M059J (cell line): ENCODE results near the gene AEN. TPM values are rescaled to one million over a fixed set of nuclear protein-coding genes. Genes with fewer than 3 reads are reported as not detected.

Experiments used
- DNase-seq: peaks from one replicate; pipeline ENCODE4 v3.0.0-alpha.2; 2012; ENCODE audit warnings: low read depth
- total RNA-seq: library from RNA; depleted of rRNA; stranded (reverse); fragments of >200 nt; shearing (Covaris generic); gene quantifications from 2 replicates; pipeline ENCODE4 v1.2.3, GENCODE V29; 2014; rRNA removed

The AEN gene
- 11.5 and 15.7 TPM in 2 replicates for total RNA-seq

DNA sequence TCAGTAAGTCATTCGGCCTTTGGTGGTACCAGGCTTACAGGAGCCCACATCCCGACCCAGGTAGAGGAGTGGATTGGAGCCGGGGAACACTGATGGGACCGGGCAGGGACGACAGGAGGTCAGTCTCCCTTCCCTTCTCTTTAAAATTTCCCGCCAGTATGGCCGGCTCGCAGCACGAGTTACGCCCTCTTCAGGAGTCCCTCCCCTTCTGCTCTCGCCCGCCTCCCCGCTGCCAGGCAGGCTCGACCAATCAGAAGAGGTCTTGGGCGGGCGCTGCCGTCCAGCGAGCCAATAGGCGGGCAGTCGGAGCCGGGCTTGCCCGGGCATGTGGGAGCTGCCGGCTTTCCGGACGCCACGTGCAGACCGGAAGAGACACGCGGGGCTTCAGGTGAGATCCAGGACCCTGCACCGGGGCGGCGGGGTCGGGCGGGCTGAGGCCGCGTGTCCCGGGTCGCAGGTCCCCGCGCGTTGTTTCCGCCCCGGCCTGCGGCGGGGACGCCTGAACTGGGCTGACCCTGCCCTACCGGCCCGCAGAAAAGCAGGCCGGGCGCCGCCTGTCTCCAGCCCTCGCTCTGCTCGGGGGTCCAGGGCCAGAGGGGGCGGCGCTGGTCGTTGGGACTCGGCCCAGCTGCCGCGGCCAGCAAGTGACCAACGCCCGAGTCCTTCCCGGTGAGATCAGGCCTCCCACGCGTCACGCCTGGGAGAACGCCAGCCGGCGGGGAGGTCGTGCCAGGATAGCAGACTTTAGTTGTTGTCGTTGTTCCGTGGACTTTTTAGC lies at the start of gene AEN:
AEN (plus strand) TSS at position 346 of the 778 bp plus-strand sequence. CDS start 4,870 bp downstream, outside the sequence.
- DNase-seq: peak; percentile 92

DNA sequence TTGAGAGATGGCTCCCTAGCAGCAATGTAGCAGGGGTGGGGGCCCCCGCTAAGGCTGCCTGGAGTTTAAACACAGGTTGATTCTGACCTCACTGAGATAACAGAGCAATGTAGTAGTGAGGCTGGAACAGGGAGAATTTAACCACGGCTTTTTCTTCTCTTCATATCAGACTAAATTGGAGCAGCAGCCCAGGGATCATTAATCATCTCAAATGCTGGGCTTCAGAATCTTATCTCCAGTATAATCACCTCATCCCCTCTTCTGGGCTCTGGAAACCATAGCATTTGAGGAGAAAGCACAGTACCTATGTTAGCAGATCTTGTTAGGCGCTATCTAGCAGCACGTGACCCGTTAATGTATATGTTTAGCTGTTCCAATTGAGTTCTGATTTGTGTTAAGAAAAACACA lies 49.3 kb upstream of the AEN start:
- DNase-seq: no peak

DNA sequence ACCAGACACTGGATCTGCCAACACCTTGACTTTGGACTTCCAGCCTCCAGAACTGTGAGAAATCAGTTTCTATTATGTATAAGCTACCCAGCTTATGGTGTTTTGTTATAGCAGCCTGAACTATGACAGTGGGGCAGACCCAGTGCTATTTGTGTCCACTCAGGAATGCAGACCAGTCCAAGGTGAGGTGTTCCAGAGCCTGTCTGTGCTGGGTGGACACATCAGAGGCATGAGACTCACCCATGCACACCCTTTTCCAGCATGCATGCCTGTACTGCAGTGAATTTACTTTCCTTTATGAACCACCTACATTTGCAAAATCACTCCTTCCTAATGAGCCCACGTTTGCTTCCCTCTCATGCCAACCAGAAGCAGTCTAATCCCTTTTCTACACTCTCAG lies 47.1 kb upstream of the AEN start:
- no peak for DNase-seq

DNA sequence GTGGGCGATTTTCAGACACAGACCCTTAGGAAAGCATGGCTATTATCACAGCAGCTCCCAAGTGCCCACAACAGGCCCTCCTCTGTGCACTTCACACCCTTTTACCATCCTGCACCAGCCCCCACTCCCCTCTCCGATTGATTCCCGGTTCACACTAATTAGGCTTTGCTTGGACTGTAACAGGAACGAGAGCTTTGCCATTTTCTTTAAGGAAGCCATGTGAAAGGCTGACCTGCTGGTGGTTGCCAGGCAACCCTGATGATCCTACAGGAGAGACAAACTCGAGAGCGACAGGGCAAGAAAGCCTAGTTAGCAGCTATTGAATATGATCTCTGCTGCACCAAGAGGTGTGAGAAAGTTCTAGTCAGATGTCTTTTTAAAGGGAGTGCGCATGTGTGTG lies 46.5 kb upstream of the AEN start:
- no peak for DNase-seq

DNA sequence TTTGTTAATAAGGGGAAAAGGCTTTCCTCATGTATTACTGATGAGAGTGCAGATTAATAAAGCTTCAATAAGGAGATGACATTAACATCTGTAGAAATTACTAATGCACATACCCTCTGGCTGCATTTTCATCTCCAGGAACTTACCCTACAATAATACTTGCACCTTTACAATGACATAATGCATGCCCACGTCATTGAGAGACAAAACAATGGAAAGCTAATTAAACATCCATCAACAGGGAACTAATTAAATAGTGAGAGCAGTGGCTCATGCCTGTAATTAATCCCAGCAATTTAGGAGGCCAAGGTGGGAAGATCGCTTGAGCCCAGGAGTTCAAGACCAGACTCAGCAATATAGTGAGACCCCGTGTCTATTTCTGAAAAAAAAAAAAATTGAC lies 41.8 kb upstream of the AEN start:
- DNase-seq: no peak

GRCh38 chr15:88580532-88580931 lies 40.6 kb upstream of the AEN start:
- DNase-seq: no peak

DNA sequence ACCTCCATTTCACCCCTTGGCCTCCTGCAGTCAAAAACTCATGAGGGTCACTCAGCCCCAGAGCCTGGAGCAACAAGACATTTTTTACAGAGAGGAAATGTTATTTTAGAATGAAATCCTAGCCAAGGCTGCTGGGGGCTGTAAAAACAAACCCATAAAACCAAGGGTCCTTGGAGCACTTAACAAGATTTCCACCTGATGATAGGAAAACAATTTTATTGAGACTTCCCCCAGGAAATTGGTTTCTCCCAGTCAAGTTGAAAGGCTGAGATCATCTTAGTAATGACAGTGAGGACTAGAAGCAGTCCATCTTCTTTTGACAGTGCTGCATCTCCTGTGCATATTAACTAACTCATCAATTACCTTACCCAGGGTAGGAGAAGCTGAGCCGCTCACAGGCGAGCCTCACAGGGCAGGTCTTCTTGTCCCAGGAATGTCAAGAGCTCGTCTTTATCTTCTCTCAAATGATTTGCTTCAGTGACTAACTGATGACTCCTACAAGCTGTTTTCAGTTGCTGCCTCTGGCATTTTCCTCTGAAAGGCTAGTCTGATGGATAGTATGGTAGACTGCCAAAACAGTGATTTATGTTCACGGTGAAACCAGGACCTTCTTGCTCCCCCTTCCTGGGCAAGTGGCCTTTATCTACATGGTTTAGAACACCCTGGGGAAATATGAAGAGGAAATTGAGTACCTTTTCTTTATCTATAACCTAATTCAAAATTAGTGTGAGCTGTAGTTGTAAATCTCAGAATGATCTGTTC lies 34.6 kb upstream of the AEN start:
- DNase-seq: peak; percentile 44

- DNase-seq: no peak
Measured at GRCh38 chr15:88590759-88591158, 30.4 kb upstream of the AEN start.

DNA sequence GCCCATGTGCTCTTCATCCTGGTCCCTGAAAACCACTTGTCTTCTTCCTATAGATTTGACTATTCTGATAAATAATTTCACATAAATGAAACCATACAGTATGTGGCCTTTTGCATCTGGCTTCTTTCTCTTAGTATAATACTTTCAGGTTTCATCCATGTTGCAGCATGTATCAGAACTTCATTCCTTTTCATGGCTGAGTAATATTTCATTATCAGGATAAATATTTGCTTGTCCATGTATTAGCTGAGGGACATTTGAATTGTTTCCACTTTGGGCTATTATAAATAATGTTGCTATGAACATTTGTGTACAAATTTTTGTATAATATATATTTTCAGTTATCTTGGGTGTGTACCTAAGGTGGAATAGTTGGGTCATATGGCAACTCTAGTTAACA lies 29.8 kb upstream of the AEN start:
- no peak for DNase-seq

DNA sequence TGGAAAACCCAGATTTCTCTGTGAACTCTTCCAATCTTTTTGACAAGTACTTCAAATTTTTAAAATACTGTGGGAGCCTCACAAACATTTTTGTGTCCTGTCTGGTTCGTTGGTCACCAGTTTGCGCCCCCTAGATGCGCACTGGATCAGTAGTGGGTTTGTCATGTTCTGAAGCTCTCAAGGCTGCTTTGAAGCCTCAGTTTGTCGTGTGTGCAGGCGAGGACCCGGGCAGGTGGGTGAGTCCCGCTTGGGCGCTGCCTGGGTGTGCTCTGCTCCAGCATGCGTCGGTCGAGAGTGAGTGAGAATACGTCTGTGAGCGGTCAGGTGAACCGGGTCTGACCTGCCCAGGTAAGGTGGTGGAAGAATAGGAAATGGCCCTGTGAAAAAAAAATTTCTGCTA lies 17.3 kb upstream of the AEN start:
- no peak for DNase-seq

- no peak for DNase-seq
Measured at GRCh38 chr15:88604381-88605188, 16.6 kb upstream of the AEN start.

DNA sequence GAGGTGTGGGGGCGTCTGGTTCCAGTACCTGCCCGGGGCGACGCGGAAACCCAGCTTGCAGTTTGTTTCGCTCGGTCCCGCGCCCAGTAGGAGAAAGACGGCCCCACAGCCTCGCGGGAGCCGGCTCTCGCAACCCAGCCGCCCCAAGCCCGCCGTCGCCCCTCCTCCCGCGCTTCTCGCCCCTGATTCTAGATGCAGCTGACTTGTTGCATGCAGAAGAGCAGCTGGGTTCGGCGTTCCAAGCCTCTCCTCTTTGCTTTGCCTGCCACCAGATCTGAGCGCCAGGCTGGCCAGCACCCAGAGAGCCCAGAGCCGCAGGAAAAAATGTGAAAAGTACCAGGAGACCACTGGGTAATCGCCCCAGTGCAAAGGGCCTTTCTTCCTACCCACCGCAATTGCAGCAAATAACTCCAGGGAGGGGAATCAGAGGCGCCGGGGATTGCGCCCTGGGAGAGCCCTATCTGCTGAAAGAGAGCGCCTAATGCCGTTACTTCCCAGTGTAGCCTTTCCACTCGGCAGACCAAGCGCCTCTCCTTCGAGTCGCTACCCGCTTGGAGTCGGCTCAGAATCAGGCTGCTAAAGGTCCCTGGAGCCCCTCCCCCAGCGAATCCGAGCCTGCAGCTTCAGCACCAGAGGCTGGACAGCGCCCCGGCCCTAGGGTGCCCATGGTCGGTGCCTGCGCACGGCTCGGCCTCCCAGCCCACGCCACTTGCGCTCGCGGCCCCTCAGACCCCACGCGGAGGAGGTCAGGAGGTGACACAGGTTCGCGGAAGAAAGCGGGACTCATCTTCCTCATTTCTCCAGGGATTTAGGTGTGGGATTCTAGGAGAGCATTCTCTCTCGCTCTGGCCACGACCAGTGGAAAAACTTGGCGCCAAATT lies 15.7 kb upstream of the AEN start:
- DNase-seq: peak; percentile 35

DNA sequence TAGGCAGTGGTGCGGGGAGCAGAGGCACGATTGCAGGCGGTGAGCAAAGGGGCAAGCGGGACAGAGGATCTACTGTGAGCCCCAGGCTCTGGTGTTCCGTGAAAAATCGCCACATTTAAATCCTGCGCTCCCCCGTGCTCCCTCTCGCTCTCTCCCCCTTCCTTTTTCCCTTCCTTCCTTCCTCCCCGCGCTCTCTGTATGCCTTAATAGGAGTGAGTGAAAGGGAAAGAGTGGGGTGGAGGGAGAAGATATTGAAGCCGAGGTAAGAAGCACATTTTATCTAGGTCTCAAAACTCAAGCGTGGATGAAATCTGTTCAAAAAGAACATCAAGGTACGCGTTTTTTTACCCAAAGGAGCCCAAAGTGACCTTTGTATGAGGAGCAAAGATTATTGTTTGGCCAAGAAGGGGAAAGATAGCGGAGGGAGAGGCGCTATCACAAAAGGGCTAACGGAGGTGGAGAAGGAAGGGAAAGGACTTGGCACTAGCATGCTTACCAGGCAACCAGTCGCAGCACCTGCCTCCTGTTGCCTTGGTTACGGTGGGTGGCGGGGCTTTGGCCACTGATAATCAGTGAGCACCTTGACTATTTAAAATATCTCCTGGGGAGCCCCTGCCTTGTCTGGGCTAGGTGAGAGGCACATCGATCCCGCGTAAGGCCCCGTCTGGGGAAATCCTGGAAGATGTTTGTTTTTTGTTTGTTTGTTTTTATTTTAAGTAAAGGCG lies 14.9 kb upstream of the AEN start:
- no peak for DNase-seq

GRCh38 chr15:88607951-88608350 lies 13.2 kb upstream of the AEN start:
- DNase-seq: no peak

- no peak for DNase-seq
Measured at GRCh38 chr15:88608607-88609181, 12.4 kb upstream of the AEN start.

GRCh38 chr15:88609344-88610090 lies 11.6 kb upstream of the AEN start:
- DNase-seq: no peak

DNA sequence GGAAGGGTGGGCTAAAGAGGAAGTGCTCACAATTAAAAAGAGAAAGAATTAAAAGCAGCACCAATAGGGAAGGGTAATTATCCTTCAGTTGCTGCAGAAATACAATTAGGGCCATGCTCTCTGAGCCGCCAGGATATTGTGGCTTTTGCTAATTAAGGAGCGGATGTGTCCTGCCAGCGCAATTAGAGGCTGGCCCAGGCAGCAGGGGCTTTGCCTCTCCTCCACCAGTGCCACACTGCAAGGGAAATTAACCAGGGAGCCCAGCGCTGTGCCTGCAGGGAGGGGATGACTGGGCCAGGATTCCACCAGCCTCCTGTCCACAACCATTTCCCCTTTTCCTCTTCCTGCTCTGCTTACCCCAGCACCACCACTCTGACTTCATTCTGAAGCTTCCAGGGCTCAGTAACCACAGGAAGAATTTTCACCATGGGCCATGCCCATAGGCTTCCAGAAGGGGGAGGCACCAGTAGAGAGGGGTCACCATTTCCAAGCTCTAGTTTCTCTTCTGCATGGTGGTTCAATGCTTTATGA lies 10.4 kb upstream of the AEN start:
- peak; percentile 47 for DNase-seq

- DNase-seq: no peak
Measured at GRCh38 chr15:88612186-88612796, 8.8 kb upstream of the AEN start.
